Measurements from ENCODE around the gene CSDE1. TPM values are rescaled to one million over a fixed set of nuclear protein-coding genes. Genes with fewer than 3 reads are reported as not detected.

CSDE1 gene
- total RNA-seq, 4 donors from 2014 or later: 2,331 to 4,024 (median 3,697) TPM

- Histone ChIP-seq H3K9me3 (no peaks in the 10 kb centered on the region), H3K4me1 (peaks cover 41 to 43% of the 10 kb centered on the region in 2 donors), H3K36me3 (peaks cover 0 to 2% of the 10 kb centered on the region in 2 donors), H3K4me3 (peak overlapping the region; percentile 24 to 60 (median 42)), H3K27me3 (no peaks in the 10 kb centered on the region), H3K27ac (peak overlapping the region; percentile 88 to 98 (median 91))
- TF ChIP-seq CTCF (IDR thresholded peaks at IDR 0.05 in 4 of 5, conservative IDR thresholded peaks at IDR 0.05 in 1 of 5) (no peak), POLR2A (IDR thresholded peaks at IDR 0.05) (no peak)
- intact Hi-C loops (cut with DNase I; ENCODE audit: low total_unique reads) (loop anchor here (10.0 kb wide), 1 partner anchor 1682 kb away; the partner anchor contains the start of gene ATP1A1), in situ Hi-C loops (cut with MboI; ENCODE audit: low sequenced_read_pairs in 4 of 4) (loop anchor here in 1 of 4 donors (10.0 kb wide), 1 partner anchor 52 kb away; no protein-coding TSS in a partner anchor)
- no peak for DNase-seq
- no peak for ATAC-seq
These were observed 64.8 kb downstream of the CSDE1 start for GRCh38 chr1:114692947-114693346.

GRCh38 chr1:114691061-114691460 is 66.7 kb downstream of the CSDE1 start:
- H3K4me1 ChIP-seq: peaks cover 57 to 61% of the 10 kb centered on the region in 2 donors
- ATAC-seq (peak; percentile 22 to 24), DNase-seq (peak in 1 of 2 donors; percentile 43)
- H3K4me3 ChIP-seq: no peak overlapping the region
- in situ Hi-C loops (cut with MboI; ENCODE audit: low sequenced_read_pairs in 4 of 4) (loop anchor here in 1 of 4 donors (10.0 kb wide), 1 partner anchor 54 kb away; no protein-coding TSS in a partner anchor), intact Hi-C loops (cut with DNase I; ENCODE audit: low total_unique reads) (loop anchor here (10.0 kb wide), 1 partner anchor 1684 kb away; the partner anchor contains the start of gene ATP1A1)
- H3K27ac ChIP-seq: peak overlapping the region; percentile 88 to 98 (median 91)
- H3K36me3 ChIP-seq: peaks cover 0 to 16% of the 10 kb centered on the region in 2 donors
- TF ChIP-seq POLR2A (IDR thresholded peaks at IDR 0.05) (no peak), CTCF (IDR thresholded peaks at IDR 0.05 in 4 of 5, conservative IDR thresholded peaks at IDR 0.05 in 1 of 5) (no peak)
- no peaks in the 10 kb centered on the region for H3K9me3 ChIP-seq
- no peaks in the 10 kb centered on the region for H3K27me3 ChIP-seq

GRCh38 chr1:114690148-114690547 is 67.6 kb downstream of the CSDE1 start:
- no peak for ATAC-seq
- intact Hi-C loops (cut with DNase I; ENCODE audit: low total_unique reads) (loop anchor here (10.0 kb wide), 1 partner anchor 1685 kb away; the partner anchor contains the start of gene ATP1A1), in situ Hi-C loops (cut with MboI; ENCODE audit: low sequenced_read_pairs in 4 of 4) (loop anchor here in 1 of 4 donors (10.0 kb wide), 1 partner anchor 55 kb away; no protein-coding TSS in a partner anchor)
- TF ChIP-seq POLR2A (IDR thresholded peaks at IDR 0.05) (no peak), CTCF (IDR thresholded peaks at IDR 0.05 in 4 of 5, conservative IDR thresholded peaks at IDR 0.05 in 1 of 5) (no peak)
- Histone ChIP-seq H3K27ac (peak overlapping the region; percentile 88 to 98 (median 91)), H3K4me1 (peaks cover 65% of the 10 kb centered on the region in 2 donors), H3K9me3 (no peaks in the 10 kb centered on the region), H3K4me3 (no peak overlapping the region), H3K27me3 (no peaks in the 10 kb centered on the region), H3K36me3 (peaks cover 0 to 16% of the 10 kb centered on the region in 2 donors)
- DNase-seq: no peak

GRCh38 chr1:114688526-114688925 is 69.3 kb downstream of the CSDE1 start:
- H3K9me3 ChIP-seq: no peaks in the 10 kb centered on the region
- DNase-seq (no peak), ATAC-seq (no peak)
- no peak overlapping the region for H3K4me3 ChIP-seq
- no peaks in the 10 kb centered on the region for H3K27me3 ChIP-seq
- peaks cover 75% of the 10 kb centered on the region in 2 donors for H3K4me1 ChIP-seq
- peak overlapping the region; percentile 88 to 98 (median 91) for H3K27ac ChIP-seq
- intact Hi-C loops (cut with DNase I; ENCODE audit: low total_unique reads) (loop anchor here (10.0 kb wide), 1 partner anchor 664 kb away; no protein-coding TSS in a partner anchor), in situ Hi-C loops (cut with MboI; ENCODE audit: low sequenced_read_pairs in 4 of 4) (no loop called here)
- peaks cover 0 to 20% of the 10 kb centered on the region in 2 donors for H3K36me3 ChIP-seq
- TF ChIP-seq POLR2A (IDR thresholded peaks at IDR 0.05): no peak
- TF ChIP-seq CTCF (IDR thresholded peaks at IDR 0.05 in 4 of 5, conservative IDR thresholded peaks at IDR 0.05 in 1 of 5): no peak

All from gastrocnemius medialis (tissue), 4 donors.